Activated gamma-delta T cell (primary cell): Measurements from ENCODE around the gene TBXAS1.

Experiments used
- DNase-seq: peaks from one replicate; lab custom pipeline; 2025; lab: John Stamatoyannopoulos, UW

The TBXAS1 gene

GRCh38 chr7:139982927-139983920, 154.2 kb downstream of the TBXAS1 start:
- DNase-seq: no peak

- no peak for DNase-seq
Observed at GRCh38 chr7:139984642-139985539, 155.8 kb downstream of the TBXAS1 start.

DNA sequence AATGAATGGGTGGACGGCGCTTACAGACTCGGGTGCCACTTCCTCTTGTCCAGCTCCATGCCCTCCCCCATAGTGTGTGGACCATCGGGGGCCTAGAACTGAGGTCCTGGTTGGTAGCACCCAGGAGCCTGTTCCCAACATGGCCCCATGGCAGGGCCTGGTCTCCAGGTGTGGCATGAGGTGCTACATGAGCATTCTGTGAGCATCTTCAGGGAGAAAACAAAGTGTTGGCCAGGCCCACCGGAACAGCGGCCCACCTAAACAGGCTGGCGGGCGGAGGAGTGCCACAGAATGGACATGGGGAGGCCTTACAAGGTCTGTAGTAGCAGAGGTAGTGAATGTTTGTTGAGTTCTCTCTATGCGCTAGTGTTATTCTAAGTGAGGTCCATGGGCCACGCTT, 156.7 kb downstream of the TBXAS1 start:
- no peak for DNase-seq

- DNase-seq: no peak
Observed at GRCh38 chr7:139987691-139988516, 158.8 kb downstream of the TBXAS1 start.

GRCh38 chr7:139989366-139990141, 160.5 kb downstream of the TBXAS1 start:
- no peak for DNase-seq

- no peak for DNase-seq
Observed at GRCh38 chr7:139990142-139990535, 161.1 kb downstream of the TBXAS1 start.

DNA sequence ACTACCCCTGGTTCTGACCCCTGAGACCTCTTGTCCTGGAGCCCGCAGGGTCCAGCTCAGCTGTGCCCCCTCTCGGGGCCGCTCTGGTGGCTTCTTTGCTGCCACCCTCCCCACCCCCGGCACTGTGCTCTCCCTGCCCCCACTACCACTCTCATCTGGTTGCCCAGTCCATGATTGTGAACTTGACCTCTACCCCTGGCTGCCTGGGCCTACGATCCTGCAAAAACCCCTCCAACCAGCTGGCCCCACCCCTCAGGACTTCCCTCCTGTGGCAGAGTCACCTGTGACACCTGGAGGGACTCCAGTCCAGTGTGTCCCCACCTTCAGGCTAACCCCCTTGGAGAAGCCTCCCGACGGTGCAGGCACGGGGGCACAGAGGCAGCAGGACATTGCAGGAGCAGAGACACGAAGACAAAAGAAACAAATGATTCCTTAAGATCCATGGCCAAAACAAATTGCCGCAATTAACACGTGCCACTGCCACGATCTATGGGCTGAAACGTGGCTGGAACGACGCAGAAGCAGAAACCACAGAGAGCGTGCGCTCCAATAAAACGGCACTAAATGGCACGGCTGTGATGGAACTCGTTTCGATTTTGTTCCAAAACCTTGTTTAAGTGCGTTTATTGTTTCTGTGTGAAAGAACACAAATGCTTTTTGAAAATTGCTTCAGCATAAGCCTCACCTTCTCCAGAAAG, 161.7 kb downstream of the TBXAS1 start:
- no peak for DNase-seq

- no peak for DNase-seq
Observed at GRCh38 chr7:139991269-139991666, 162.2 kb downstream of the TBXAS1 start.

DNA sequence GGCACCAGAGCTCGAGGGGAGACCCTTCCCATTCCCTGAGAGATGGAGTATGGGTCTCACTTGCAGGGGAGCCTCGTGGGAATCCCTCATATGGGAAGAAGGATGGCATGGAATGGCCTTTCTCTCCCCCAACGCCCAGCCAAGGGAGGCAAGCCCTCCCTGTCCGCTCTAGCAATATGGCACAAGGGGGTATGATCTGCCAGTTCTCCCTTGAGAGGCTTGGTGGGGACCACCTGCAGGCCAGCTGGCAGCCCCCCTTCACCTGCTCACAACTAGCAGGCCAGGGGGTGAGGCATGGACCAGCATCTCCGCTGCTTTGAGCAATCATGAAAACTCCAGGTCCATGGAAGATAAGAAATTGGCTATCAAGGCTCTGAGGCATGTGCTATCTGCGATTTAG, 162.8 kb downstream of the TBXAS1 start:
- DNase-seq: no peak

DNA sequence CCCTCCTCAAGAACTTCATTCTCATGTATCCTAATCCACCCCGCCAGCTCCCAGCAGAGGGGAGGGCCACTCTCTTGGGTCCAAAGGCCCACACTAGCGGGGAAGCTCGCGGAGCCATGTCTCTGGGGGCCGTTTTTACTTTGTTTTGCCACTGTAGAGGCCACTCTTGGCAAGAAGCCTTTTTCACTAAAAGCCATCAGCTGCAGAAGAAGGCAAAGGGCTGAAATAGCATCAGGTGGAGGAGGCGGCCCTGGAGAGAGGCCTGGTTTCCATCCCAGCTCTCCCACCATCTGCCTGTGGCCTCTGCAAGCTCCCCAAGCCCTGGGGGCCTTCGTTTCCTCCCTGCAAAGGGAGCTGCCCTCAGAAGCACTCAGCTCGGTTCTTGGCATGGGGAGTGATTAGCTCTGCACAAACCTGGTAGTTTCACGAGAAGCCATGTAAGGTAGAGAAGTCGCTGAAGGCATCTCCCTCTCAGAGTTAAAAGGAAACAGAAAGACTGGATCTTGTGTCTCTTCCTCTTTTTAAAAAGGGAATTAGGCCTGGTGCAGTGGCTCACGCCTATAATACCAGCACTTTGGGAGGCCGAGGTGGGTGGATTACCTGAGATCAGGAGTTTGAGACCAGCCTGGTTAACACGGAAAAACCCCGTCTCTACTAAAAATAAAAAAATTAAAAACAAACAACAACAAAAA, 163.4 kb downstream of the TBXAS1 start:
- no peak for DNase-seq

- no peak for DNase-seq
Observed at GRCh38 chr7:139993169-139993568, 164.1 kb downstream of the TBXAS1 start.

DNA sequence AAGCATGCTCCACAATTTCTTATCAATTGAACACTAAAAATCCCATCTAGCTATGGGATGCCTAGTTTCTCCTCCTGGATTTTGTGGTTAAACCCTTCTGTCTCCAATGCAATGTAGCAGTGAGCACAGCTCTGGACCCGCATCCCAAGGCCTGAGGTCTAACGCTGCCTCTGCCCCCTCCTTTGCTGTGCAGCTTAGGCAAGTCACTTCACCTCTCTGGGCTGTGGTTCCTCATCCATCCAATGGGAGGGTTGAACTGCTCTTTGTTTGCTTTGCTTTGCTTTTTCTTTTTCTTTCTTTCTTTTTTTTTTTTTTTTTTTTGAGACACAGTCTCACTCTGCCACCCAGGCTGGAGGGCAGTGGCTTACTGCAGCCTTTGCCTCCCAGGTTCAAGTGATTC, 164.5 kb downstream of the TBXAS1 start:
- no peak for DNase-seq

- DNase-seq: no peak
Observed at GRCh38 chr7:139994356-139994755, 165.3 kb downstream of the TBXAS1 start.

DNA sequence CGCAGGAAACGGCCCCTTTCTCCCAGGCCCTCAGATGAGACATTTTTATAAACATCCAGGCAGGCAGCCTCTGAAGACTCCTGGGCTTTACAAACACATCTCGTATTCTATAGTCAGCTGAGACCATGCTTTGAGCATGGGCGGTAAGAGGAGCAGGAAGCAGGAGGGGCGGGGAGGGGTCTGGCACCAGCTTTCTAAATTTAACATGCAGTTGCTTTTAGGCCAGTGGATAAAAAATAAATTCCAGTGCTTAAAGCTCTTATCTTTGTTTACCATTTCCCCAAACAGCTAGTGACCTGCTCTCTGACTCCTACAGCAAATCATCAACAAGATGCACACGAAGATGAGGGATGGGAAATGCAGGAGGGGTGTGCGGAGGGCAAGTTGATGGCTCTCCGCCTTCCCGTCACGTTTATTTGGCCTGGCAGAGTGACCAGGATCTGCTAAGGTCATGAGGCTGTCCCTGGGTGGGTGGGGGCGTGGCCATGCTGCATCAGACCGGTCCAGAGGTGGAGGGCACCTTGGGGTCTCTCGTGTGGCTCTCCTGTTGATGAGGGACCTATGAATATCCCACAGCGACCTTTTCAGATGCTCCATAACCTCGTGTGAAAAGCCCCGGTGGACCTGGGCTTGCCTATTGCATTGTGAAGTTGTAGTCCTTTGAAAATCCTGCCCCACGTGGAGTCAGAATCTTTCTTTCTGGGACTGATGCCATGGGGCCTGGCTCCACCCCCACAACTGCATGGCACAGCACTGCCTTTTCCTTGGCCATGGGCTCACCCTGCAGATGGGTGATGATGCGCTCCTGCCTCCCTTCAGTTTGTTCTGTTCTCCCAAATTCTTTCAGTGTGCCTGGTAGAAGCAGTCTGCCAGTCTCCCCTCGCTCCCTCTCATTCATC, 166.2 kb downstream of the TBXAS1 start:
- no peak for DNase-seq

DNA sequence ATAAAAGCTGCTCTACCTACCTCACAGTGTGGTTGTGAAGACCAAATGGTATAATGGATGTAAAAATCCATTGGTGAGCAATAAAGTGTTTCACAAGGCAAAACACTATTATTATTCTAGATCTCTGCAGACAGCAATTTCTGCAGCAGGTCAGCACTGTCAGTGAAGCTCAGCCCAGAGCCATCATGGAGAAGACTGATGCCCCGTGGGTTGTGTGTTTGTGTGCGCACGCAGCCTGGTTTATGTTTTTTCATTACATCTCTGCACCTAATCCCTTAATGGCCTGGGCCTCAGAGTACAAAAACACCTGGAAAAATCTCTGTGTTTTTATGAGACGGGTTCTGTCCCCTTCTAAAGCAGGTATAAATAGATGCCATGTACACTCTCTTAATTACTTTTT, 169.5 kb downstream of the TBXAS1 start:
- no peak for DNase-seq

GRCh38 chr7:139999516-139999915, 170.5 kb downstream of the TBXAS1 start:
- no peak for DNase-seq

GRCh38 chr7:140000666-140001268, 171.7 kb downstream of the TBXAS1 start:
- DNase-seq: no peak

- no peak for DNase-seq
Observed at GRCh38 chr7:140003913-140004382, 174.9 kb downstream of the TBXAS1 start.
